ENCODE data around the gene LEP.
"Not testable (repeated sequence)": the region's sequence is repeated elsewhere in the genome, so short reads cannot be mapped to it uniquely, and the experiment has no call there.

The LEP gene

GRCh38 chr7:128234476-128235026 lies 6.5 kb upstream of the LEP start:
- Histone ChIP-seq H3K4me1 (ENCODE audit: low read length) (no peaks in the 10 kb centered on the region), H2AFZ (ENCODE audit: low read depth, low read length) (no peak overlapping the region), H3K36me3 (replicated peaks; ENCODE audit: low read depth, low read length) (no peaks in the 10 kb centered on the region), H3K27ac (ENCODE audit: low read length) (no peak overlapping the region), H3K27me3 (ENCODE audit: low read depth, low read length) (peaks cover 29% of the 10 kb centered on the region), H3K9ac (ENCODE audit: low read length) (no peak overlapping the region), H3K79me2 (ENCODE audit: low read length) (no peaks in the 10 kb centered on the region), H3K4me3 (ENCODE audit: low read length) (no peak overlapping the region), H3K9me3 (ENCODE audit: insufficient read depth, low read length) (no peaks in the 10 kb centered on the region), H4K20me1 (ENCODE audit: insufficient read depth, low read length) (no peaks in the 10 kb centered on the region), H3K4me2 (ENCODE audit: low read length) (no peak overlapping the region)
- TF ChIP-seq EZH2phosphoT487 (IDR thresholded peaks at IDR 0.05; ENCODE audit: low read depth): no peak

- no peak overlapping the region for H2AFZ ChIP-seq (ENCODE audit: low read depth, low read length)
- TF ChIP-seq CTCF (IDR thresholded peaks at IDR 0.05; ENCODE audit: low read depth, low read length) (no peak), EZH2phosphoT487 (IDR thresholded peaks at IDR 0.05; ENCODE audit: low read depth) (no peak)
- no peak overlapping the region for H3K27ac ChIP-seq (ENCODE audit: low read length)
- H3K4me1 ChIP-seq (ENCODE audit: low read length): no peaks in the 10 kb centered on the region
- H3K9ac ChIP-seq (ENCODE audit: low read length): no peak overlapping the region
- no peak overlapping the region for H3K4me3 ChIP-seq (ENCODE audit: low read length)
- no peaks in the 10 kb centered on the region for H4K20me1 ChIP-seq (ENCODE audit: insufficient read depth, low read length)
- H3K79me2 ChIP-seq (ENCODE audit: low read length): no peaks in the 10 kb centered on the region
- H3K9me3 ChIP-seq (ENCODE audit: insufficient read depth, low read length): no peaks in the 10 kb centered on the region
- H3K36me3 ChIP-seq (replicated peaks; ENCODE audit: low read depth, low read length): no peaks in the 10 kb centered on the region
- peaks cover 29% of the 10 kb centered on the region for H3K27me3 ChIP-seq (ENCODE audit: low read depth, low read length)
- H3K4me2 ChIP-seq (ENCODE audit: low read length): no peak overlapping the region
Measured at GRCh38 chr7:128235471-128235870, 5.6 kb upstream of the LEP start.

GRCh38 chr7:128236924-128237586 lies 4.0 kb upstream of the LEP start:
- Histone ChIP-seq H3K4me1 (ENCODE audit: low read length) (no peaks in the 10 kb centered on the region), H3K79me2 (ENCODE audit: low read length) (no peaks in the 10 kb centered on the region), H4K20me1 (ENCODE audit: insufficient read depth, low read length) (no peaks in the 10 kb centered on the region), H3K9me3 (ENCODE audit: insufficient read depth, low read length) (no peaks in the 10 kb centered on the region), H2AFZ (ENCODE audit: low read depth, low read length) (no peak overlapping the region; the same call in 1 of the 2 replicates), H3K4me3 (ENCODE audit: low read length) (no peak overlapping the region), H3K36me3 (replicated peaks; ENCODE audit: low read depth, low read length) (no peaks in the 10 kb centered on the region), H3K27me3 (ENCODE audit: low read depth, low read length) (peaks cover 29% of the 10 kb centered on the region), H3K4me2 (ENCODE audit: low read length) (no peak overlapping the region), H3K27ac (ENCODE audit: low read length) (no peak overlapping the region), H3K9ac (ENCODE audit: low read length) (no peak overlapping the region)
- TF ChIP-seq EZH2phosphoT487 (IDR thresholded peaks at IDR 0.05; ENCODE audit: low read depth) (no peak), CTCF (IDR thresholded peaks at IDR 0.05; ENCODE audit: low read depth, low read length) (no peak)

DNA sequence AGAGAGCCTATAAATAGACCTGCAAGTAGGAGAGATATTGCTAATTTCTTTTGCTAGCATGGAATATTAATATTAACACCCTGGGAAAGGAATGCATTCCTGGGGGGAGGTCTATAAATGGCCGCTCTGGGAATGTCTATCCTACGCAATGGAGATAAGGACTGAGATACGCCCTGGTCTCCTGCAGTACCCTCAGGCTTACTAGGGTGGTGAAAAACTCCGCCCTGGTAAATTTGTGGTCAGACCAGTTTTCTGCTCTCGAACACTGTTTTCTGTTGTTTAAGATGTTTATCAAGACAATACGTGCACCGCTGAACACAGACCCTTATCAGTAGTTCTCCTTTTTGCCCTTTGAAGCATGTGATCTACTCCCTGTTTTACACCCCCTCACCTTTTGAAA lies 1.9 kb upstream of the LEP start:
- not testable (repeated sequence) for H3K79me2 ChIP-seq (ENCODE audit: low read length); H3K27ac ChIP-seq (ENCODE audit: low read length); H3K36me3 ChIP-seq (replicated peaks; ENCODE audit: low read depth, low read length); H2AFZ ChIP-seq (ENCODE audit: low read depth, low read length); H4K20me1 ChIP-seq (ENCODE audit: insufficient read depth, low read length); H3K4me1 ChIP-seq (ENCODE audit: low read length); H3K4me2 ChIP-seq (ENCODE audit: low read length); H3K9me3 ChIP-seq (ENCODE audit: insufficient read depth, low read length); H3K9ac ChIP-seq (ENCODE audit: low read length); H3K4me3 ChIP-seq (ENCODE audit: low read length)
- peaks cover 19% of the 10 kb centered on the region for H3K27me3 ChIP-seq (ENCODE audit: low read depth, low read length)

DNA sequence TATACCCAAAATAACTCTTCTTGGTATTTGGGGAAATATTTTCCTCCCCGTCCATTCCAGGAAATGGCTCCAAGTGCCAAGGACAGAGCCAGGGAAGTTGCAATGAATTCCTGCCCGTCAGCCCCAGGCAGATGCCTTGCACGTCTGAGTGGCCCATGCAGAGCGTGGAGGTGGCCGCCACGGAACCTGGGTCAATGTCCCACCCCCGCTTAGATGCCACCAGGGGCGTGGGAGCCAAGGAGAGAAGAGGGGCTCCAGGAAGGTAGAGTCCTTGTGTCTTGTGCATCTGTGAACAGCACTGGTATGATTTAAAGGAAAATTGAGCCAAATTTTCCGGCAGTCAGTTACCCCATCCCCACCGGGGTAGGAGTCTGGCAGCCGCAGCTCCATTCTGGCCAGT lies 1.6 kb downstream of the LEP start:
- Histone ChIP-seq H3K27me3 (ENCODE audit: low read depth, low read length) (0 out of 2 replicates have a peak, but pooled peaks cover 15% of the 10 kb centered on the region), H4K20me1 (ENCODE audit: insufficient read depth, low read length) (no peaks in the 10 kb centered on the region), H3K4me2 (ENCODE audit: low read length) (no peak overlapping the region), H2AFZ (ENCODE audit: low read depth, low read length) (no peak overlapping the region), H3K27ac (ENCODE audit: low read length) (no peak overlapping the region), H3K79me2 (ENCODE audit: low read length) (no peaks in the 10 kb centered on the region), H3K4me1 (ENCODE audit: low read length) (no peaks in the 10 kb centered on the region), H3K4me3 (ENCODE audit: low read length) (no peak overlapping the region), H3K36me3 (replicated peaks; ENCODE audit: low read depth, low read length) (no peaks in the 10 kb centered on the region), H3K9ac (ENCODE audit: low read length) (no peak overlapping the region), H3K9me3 (ENCODE audit: insufficient read depth, low read length) (no peaks in the 10 kb centered on the region)
- TF ChIP-seq EZH2phosphoT487 (IDR thresholded peaks at IDR 0.05; ENCODE audit: low read depth) (no peak), CTCF (IDR thresholded peaks at IDR 0.05; ENCODE audit: low read depth, low read length) (no peak)
